ENCODE results near the gene MATCAP1. TPM values are rescaled to one million over a fixed set of nuclear protein-coding genes. Genes with fewer than 3 reads are reported as not detected.

Gene MATCAP1
- total and polyA plus RNA-seq, 2 of the 13 experiments (the other 11 are each of a cell fraction or from before 2014, with no cell fraction given) = 11.2 to 24.5 TPM

- TF ChIP-seq, protein P1, sequence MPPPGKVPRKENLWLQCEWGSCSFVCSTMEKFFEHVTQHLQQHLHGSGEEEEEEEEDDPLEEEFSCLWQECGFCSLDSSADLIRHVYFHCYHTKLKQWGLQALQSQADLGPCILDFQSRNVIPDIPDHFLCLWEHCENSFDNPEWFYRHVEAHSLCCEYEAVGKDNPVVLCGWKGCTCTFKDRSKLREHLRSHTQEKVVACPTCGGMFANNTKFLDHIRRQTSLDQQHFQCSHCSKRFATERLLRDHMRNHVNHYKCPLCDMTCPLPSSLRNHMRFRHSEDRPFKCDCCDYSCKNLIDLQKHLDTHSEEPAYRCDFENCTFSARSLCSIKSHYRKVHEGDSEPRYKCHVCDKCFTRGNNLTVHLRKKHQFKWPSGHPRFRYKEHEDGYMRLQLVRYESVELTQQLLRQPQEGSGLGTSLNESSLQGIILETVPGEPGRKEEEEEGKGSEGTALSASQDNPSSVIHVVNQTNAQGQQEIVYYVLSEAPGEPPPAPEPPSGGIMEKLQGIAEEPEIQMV (CRISPR knock-in tag; IDR thresholded peaks at IDR 0.05; ENCODE audit: low read depth) = peak; percentile 20; the same call in 1 of the 2 replicates
- TF ChIP-seq RCOR2 (CRISPR knock-in tag; IDR thresholded peaks at IDR 0.05) (peak; percentile 10; the same call in 1 of the 2 replicates), ZMYM2 (CRISPR knock-in tag; IDR thresholded peaks at IDR 0.05) (peak; percentile 75; the same call in 1 of the 2 replicates), ZNF224 (CRISPR knock-in tag; IDR thresholded peaks at IDR 0.05) (no peak), MEIS1 (CRISPR knock-in tag; IDR thresholded peaks at IDR 0.05; ENCODE audit: borderline replicate concordance) (peak; percentile 53; the same call in 1 of the 2 replicates), NFAT5 (CRISPR knock-in tag; IDR thresholded peaks at IDR 0.05) (no peak), ZBTB44 (CRISPR knock-in tag; IDR thresholded peaks at IDR 0.05) (no peak), FOXK1 (CRISPR knock-in tag; IDR thresholded peaks at IDR 0.05; ENCODE audit: borderline replicate concordance, low read depth) (no peak), SMAD1 (CRISPR knock-in tag; IDR thresholded peaks at IDR 0.05; ENCODE audit: borderline replicate concordance, low read depth) (0 out of 2 replicates have a peak, but pooled peaks have one; percentile 54), NR3C1 (CRISPR knock-in tag; IDR thresholded peaks at IDR 0.05) (no peak), ZNF530 (CRISPR knock-in tag; IDR thresholded peaks at IDR 0.05; ENCODE audit: low read depth) (no peak), RBFOX2 (IDR thresholded peaks at IDR 0.05; ENCODE audit: low read depth, low read length) (no peak), ZZZ3 (CRISPR knock-in tag; IDR thresholded peaks at IDR 0.05; ENCODE audit: borderline replicate concordance) (0 out of 2 replicates have a peak, but pooled peaks have one; percentile 2)
- TF ChIP-seq, protein P2, sequence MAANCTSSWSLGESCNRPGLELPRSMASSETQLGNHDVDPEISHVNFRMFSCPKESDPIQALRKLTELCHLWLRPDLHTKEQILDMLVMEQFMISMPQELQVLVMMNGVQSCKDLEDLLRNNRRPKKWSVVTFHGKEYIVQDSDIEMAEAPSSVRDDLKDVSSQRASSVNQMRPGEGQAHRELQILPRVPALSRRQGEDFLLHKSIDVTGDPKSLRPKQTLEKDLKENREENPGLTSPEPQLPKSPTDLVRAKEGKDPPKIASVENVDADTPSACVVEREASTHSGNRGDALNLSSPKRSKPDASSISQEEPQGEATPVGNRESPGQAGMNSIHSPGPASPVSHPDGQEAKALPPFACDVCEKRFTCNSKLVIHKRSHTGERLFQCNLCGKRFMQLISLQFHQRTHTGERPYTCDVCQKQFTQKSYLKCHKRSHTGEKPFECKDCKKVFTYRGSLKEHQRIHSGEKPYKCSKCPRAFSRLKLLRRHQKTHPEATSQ (CRISPR knock-in tag; IDR thresholded peaks at IDR 0.05; ENCODE audit: borderline replicate concordance) = 0 out of 2 replicates have a peak, but pooled peaks have one; percentile 16
- TF ChIP-seq, protein P3, sequence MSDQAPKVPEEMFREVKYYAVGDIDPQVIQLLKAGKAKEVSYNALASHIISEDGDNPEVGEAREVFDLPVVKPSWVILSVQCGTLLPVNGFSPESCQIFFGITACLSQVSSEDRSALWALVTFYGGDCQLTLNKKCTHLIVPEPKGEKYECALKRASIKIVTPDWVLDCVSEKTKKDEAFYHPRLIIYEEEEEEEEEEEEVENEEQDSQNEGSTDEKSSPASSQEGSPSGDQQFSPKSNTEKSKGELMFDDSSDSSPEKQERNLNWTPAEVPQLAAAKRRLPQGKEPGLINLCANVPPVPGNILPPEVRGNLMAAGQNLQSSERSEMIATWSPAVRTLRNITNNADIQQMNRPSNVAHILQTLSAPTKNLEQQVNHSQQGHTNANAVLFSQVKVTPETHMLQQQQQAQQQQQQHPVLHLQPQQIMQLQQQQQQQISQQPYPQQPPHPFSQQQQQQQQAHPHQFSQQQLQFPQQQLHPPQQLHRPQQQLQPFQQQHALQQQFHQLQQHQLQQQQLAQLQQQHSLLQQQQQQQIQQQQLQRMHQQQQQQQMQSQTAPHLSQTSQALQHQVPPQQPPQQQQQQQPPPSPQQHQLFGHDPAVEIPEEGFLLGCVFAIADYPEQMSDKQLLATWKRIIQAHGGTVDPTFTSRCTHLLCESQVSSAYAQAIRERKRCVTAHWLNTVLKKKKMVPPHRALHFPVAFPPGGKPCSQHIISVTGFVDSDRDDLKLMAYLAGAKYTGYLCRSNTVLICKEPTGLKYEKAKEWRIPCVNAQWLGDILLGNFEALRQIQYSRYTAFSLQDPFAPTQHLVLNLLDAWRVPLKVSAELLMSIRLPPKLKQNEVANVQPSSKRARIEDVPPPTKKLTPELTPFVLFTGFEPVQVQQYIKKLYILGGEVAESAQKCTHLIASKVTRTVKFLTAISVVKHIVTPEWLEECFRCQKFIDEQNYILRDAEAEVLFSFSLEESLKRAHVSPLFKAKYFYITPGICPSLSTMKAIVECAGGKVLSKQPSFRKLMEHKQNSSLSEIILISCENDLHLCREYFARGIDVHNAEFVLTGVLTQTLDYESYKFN (CRISPR knock-in tag; conservative IDR thresholded peaks at IDR 0.05) = peak; percentile 38; the same call in 1 of the 2 replicates
Measured at GRCh38 chr16:67169642-67170167, 14.1 kb downstream of the MATCAP1 start (continued).

Measured in HepG2 (cell line).